BE2C (cell line): Measurements from ENCODE around the gene PGF.
A peak's percentile ranks its signal among the peaks of the same experiment; 100 is the strongest.

Experiments
- DNase-seq: peaks from one replicate; pipeline ENCODE4 v3.0.0-alpha.2; 2020
- H3K27me3 ChIP-seq: fragments of 250-450 bp; sonication (Bioruptor Pico); 2 replicates; pipeline ENCODE4 v1.5.1; 2020; ENCODE audit warnings: mild to moderate bottlenecking
- H3K36me3 ChIP-seq: fragments of 250-450 bp; sonication (Bioruptor Pico); 2 replicates; pipeline ENCODE4 v1.5.1; 2020; ENCODE audit warnings: mild to moderate bottlenecking
- H3K4me1 ChIP-seq: fragments of 250-450 bp; sonication (Bioruptor Pico); 2 replicates; pipeline ENCODE4 v1.5.1; 2020
- H3K4me3 ChIP-seq: 2 replicates; pipeline ENCODE4 v1.5.1; 2011; ENCODE audit warnings: low read depth, low read length
- H3K9me3 ChIP-seq: fragments of 250-450 bp; sonication (Bioruptor Pico); 2 replicates; pipeline ENCODE4 v1.5.1; 2020
- CTCF ChIP-seq: IDR thresholded peaks from 2 replicates; pipeline ENCODE4 v1.5.1; 2012; ENCODE audit warnings: mild to moderate bottlenecking, low read depth, low read length

PGF gene

GRCh38 chr14:74954947-74955228 lies 509 bp downstream of the PGF start:
- Histone ChIP-seq H3K36me3 (no peaks in the 10 kb centered on the region), H3K4me1 (peaks cover 4% of the 10 kb centered on the region; the same call in 1 of the 2 replicates), H3K27me3 (no peaks in the 10 kb centered on the region), H3K4me3 (peak overlapping the region; percentile 82), H3K9me3 (no peaks in the 10 kb centered on the region)
- TF ChIP-seq CTCF: no peak
- DNase-seq: no peak

- DNase-seq: peak; percentile 91
These were observed 1.0 kb downstream of the PGF start for GRCh38 chr14:74954232-74954946.

GRCh38 chr14:74953686-74954085 lies 1.7 kb downstream of the PGF start:
- H3K4me1 ChIP-seq: peaks cover 4% of the 10 kb centered on the region; the same call in 1 of the 2 replicates
- peak overlapping the region; percentile 82 for H3K4me3 ChIP-seq
- no peak for DNase-seq
- H3K9me3 ChIP-seq: no peaks in the 10 kb centered on the region
- no peak for TF ChIP-seq CTCF
- H3K36me3 ChIP-seq: no peaks in the 10 kb centered on the region
- no peaks in the 10 kb centered on the region for H3K27me3 ChIP-seq

More at GRCh38 chr14:74954232-74954946, 1.0 kb downstream of the PGF start:
- H3K9me3 ChIP-seq: no peaks in the 10 kb centered on the region
- no peak for TF ChIP-seq CTCF
- H3K27me3 ChIP-seq: no peaks in the 10 kb centered on the region
- H3K36me3 ChIP-seq: no peaks in the 10 kb centered on the region
- peaks cover 4% of the 10 kb centered on the region; the same call in 1 of the 2 replicates for H3K4me1 ChIP-seq
- peak overlapping the region; percentile 82 for H3K4me3 ChIP-seq

- peaks cover 4% of the 10 kb centered on the region; the same call in 1 of the 2 replicates for H3K4me1 ChIP-seq
- H3K36me3 ChIP-seq: no peaks in the 10 kb centered on the region
- no peak overlapping the region for H3K4me3 ChIP-seq
- no peaks in the 10 kb centered on the region for H3K27me3 ChIP-seq
- DNase-seq: no peak
- no peaks in the 10 kb centered on the region for H3K9me3 ChIP-seq
- no peak for TF ChIP-seq CTCF
These were observed 2.5 kb downstream of the PGF start for GRCh38 chr14:74952697-74953484.

GRCh38 chr14:74952180-74952665 lies 3.2 kb downstream of the PGF start:
- no peaks in the 10 kb centered on the region for H3K9me3 ChIP-seq
- no peak for DNase-seq
- H3K36me3 ChIP-seq: no peaks in the 10 kb centered on the region
- no peak for TF ChIP-seq CTCF
- no peak overlapping the region for H3K4me3 ChIP-seq
- no peaks in the 10 kb centered on the region for H3K27me3 ChIP-seq
- peaks cover 4% of the 10 kb centered on the region; the same call in 1 of the 2 replicates for H3K4me1 ChIP-seq
